HepG2 (cell line): ENCODE data around the gene ZNF48. TPM values are rescaled to one million over a fixed set of nuclear protein-coding genes. Genes with fewer than 3 reads are reported as not detected.

Experiments used
- ATRX ChIP-seq: sonication (generic); formaldehyde crosslinking; IDR thresholded peaks from 2 replicates; pipeline ENCODE4 v1.4.0; 2020; ENCODE audit warnings: missing genetic modification reagents, borderline replicate concordance
- MIER3 ChIP-seq: IDR thresholded peaks from 2 replicates; pipeline ENCODE4 v1.6.1; 2016; ENCODE audit warnings: missing compliant biosample characterization, borderline replicate concordance
- ZNF143 ChIP-seq: sonication (generic); formaldehyde crosslinking; IDR thresholded peaks from 2 replicates; pipeline ENCODE4 v1.4.0; 2020; ENCODE audit warnings: missing genetic modification reagents
- polyA plus RNA-seq, 8 experiments: library from polyadenylated mRNA; depleted of rRNA in 3 of 8; stranded (reverse) in 7 of 8; unstranded in 1 of 8; fragments of >200 nt; fragmentation: Illumina TruSeq in 4 of 8; extraction: Trizol in 4 of 8; gene quantifications; 2 replicates each; pipeline versions ENCODE4 v1.2.1 to v1.2.3, GENCODE V29; 2011 to 2016; ENCODE audit warnings: low read depth in 4 of 8, missing spikeins in 1 of 8, mixed read lengths in 1 of 8; ENCODE audit not compliant: insufficient read depth in 1 of 8
- total RNA-seq, 5 experiments: library from RNA; depleted of rRNA; stranded (reverse); fragments of >200 nt; fragmentation: Illumina TruSeq; extraction: Trizol; gene quantifications; 2 replicates each; pipeline ENCODE4 v1.2.3, GENCODE V29; 2016; ENCODE audit warnings: low read depth in 1 of 5
- TF ChIP-seq, protein P1 (sequence below): sonication (generic); formaldehyde crosslinking; IDR thresholded peaks from 2 replicates; pipeline ENCODE4; 2020; ENCODE audit warnings: missing genetic modification reagents, mild to moderate bottlenecking, borderline replicate concordance
- TF ChIP-seq, protein P2 (sequence below), 2 experiments: fragments of 450-650 bp in 1 of 2; sonication (generic) in 1 of 2; formaldehyde crosslinking; IDR thresholded peaks; 2 replicates each; pipeline versions ENCODE4 v1.5.0 to v1.8.0; 2020 to 2022; ENCODE audit warnings: mild to moderate bottlenecking in 1 of 2, missing genetic modification reagents in 1 of 2
- TF ChIP-seq, protein P3 (sequence below): sonication (generic); formaldehyde crosslinking; IDR thresholded peaks from 2 replicates; pipeline ENCODE4 v1.4.0; 2020; ENCODE audit warnings: mild to moderate bottlenecking, low read depth, missing genetic modification reagents
- TF ChIP-seq, protein P4 (sequence below), 2 experiments: fragments of 450-650 bp in 1 of 2; sonication (generic) in 1 of 2; formaldehyde crosslinking in 1 of 2; IDR thresholded peaks; 2 replicates each; pipeline versions ENCODE4 v1.6.1 to v1.8.0; 2016 to 2022; ENCODE audit warnings: antibody characterized with exemption in 1 of 2, mild to moderate bottlenecking in 1 of 2, missing genetic modification reagents in 1 of 2
- TF ChIP-seq, protein P5 (sequence below): sonication (generic); formaldehyde crosslinking; IDR thresholded peaks from 2 replicates; pipeline ENCODE4 v1.4.0; 2020; ENCODE audit warnings: missing genetic modification reagents

The ZNF48 gene
- total and polyA plus RNA-seq, 2 of the 13 experiments (the other 11 are each of a cell fraction or from before 2014, with no cell fraction given), result 9.9 to 12.3 TPM

DNA sequence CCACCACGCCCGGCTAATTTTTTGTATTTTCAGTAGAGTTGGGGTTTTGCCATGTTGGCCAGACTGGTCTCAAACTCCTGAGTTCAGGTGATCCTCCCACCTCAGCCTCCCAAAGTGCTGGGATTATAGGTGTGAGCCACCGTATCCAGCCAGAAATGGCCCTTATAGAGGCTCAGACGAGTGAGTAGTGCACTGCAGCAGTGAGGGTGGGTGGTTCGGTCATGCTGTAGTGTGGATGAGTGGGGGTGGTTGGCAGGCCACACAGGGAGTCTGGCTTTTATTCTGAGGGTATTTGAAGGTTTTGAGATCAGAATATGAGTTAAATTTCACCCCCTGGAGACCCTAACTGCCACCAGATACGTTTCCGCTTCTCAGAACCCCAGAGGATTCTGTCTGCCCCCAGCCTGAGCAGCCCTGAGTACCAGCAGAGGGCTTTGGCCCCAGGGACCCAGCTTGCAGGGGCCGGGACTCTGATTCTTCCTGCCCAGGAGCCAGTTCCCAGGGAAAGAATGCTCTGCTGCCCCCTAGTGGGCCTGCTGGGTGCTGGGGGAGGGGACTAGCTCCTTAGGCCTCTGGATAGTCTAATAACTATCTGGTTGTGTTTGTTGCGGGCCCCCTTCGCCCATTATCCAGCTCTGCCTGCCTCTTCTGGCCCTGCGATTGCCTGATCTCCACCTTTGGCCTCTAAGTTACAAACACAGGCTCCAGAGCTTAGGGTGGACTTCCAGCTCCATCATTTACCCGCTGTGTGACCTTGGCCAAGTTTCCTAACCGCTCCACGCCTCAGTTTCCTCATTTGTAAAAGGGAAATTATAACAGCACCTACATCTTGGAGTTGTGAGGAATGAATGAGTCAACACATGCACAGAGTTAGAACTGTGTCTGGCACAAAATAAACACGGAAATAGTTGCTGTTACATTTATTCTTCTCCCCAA lies 14.2 kb downstream of the ZNF48 start (continued):
- TF ChIP-seq, protein P1, sequence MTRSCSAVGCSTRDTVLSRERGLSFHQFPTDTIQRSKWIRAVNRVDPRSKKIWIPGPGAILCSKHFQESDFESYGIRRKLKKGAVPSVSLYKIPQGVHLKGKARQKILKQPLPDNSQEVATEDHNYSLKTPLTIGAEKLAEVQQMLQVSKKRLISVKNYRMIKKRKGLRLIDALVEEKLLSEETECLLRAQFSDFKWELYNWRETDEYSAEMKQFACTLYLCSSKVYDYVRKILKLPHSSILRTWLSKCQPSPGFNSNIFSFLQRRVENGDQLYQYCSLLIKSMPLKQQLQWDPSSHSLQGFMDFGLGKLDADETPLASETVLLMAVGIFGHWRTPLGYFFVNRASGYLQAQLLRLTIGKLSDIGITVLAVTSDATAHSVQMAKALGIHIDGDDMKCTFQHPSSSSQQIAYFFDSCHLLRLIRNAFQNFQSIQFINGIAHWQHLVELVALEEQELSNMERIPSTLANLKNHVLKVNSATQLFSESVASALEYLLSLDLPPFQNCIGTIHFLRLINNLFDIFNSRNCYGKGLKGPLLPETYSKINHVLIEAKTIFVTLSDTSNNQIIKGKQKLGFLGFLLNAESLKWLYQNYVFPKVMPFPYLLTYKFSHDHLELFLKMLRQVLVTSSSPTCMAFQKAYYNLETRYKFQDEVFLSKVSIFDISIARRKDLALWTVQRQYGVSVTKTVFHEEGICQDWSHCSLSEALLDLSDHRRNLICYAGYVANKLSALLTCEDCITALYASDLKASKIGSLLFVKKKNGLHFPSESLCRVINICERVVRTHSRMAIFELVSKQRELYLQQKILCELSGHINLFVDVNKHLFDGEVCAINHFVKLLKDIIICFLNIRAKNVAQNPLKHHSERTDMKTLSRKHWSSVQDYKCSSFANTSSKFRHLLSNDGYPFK (CRISPR knock-in tag), result no peak; the same call in 1 of the 2 replicates
- TF ChIP-seq, protein P2, sequence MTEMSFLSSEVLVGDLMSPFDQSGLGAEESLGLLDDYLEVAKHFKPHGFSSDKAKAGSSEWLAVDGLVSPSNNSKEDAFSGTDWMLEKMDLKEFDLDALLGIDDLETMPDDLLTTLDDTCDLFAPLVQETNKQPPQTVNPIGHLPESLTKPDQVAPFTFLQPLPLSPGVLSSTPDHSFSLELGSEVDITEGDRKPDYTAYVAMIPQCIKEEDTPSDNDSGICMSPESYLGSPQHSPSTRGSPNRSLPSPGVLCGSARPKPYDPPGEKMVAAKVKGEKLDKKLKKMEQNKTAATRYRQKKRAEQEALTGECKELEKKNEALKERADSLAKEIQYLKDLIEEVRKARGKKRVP (CRISPR knock-in tag; IDR thresholded peaks at IDR 0.05), result no peak
- TF ChIP-seq ZNF143 (CRISPR knock-in tag) (no peak; the same call in 1 of the 2 replicates), ATRX (CRISPR knock-in tag) (no peak), MIER3 (0 out of 2 replicates have a peak, but pooled peaks have one; percentile 53)
- TF ChIP-seq, protein P3, sequence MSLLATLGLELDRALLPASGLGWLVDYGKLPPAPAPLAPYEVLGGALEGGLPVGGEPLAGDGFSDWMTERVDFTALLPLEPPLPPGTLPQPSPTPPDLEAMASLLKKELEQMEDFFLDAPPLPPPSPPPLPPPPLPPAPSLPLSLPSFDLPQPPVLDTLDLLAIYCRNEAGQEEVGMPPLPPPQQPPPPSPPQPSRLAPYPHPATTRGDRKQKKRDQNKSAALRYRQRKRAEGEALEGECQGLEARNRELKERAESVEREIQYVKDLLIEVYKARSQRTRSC, result no peak
- TF ChIP-seq, protein P4, sequence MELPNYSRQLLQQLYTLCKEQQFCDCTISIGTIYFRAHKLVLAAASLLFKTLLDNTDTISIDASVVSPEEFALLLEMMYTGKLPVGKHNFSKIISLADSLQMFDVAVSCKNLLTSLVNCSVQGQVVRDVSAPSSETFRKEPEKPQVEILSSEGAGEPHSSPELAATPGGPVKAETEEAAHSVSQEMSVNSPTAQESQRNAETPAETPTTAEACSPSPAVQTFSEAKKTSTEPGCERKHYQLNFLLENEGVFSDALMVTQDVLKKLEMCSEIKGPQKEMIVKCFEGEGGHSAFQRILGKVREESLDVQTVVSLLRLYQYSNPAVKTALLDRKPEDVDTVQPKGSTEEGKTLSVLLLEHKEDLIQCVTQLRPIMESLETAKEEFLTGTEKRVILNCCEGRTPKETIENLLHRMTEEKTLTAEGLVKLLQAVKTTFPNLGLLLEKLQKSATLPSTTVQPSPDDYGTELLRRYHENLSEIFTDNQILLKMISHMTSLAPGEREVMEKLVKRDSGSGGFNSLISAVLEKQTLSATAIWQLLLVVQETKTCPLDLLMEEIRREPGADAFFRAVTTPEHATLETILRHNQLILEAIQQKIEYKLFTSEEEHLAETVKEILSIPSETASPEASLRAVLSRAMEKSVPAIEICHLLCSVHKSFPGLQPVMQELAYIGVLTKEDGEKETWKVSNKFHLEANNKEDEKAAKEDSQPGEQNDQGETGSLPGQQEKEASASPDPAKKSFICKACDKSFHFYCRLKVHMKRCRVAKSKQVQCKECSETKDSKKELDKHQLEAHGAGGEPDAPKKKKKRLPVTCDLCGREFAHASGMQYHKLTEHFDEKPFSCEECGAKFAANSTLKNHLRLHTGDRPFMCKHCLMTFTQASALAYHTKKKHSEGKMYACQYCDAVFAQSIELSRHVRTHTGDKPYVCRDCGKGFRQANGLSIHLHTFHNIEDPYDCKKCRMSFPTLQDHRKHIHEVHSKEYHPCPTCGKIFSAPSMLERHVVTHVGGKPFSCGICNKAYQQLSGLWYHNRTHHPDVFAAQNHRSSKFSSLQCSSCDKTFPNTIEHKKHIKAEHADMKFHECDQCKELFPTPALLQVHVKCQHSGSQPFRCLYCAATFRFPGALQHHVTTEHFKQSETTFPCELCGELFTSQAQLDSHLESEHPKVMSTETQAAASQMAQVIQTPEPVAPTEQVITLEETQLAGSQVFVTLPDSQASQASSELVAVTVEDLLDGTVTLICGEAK (IDR thresholded peaks at IDR 0.05), result no peak
- TF ChIP-seq, protein P4 (CRISPR knock-in tag; IDR thresholded peaks at IDR 0.05), result peak; percentile 8; the same call in 1 of the 2 replicates
- TF ChIP-seq, protein P5, sequence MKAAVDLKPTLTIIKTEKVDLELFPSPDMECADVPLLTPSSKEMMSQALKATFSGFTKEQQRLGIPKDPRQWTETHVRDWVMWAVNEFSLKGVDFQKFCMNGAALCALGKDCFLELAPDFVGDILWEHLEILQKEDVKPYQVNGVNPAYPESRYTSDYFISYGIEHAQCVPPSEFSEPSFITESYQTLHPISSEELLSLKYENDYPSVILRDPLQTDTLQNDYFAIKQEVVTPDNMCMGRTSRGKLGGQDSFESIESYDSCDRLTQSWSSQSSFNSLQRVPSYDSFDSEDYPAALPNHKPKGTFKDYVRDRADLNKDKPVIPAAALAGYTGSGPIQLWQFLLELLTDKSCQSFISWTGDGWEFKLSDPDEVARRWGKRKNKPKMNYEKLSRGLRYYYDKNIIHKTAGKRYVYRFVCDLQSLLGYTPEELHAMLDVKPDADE (CRISPR knock-in tag), result no peak
